ENCODE data around the gene RAD9B. TPM values are rescaled to one million over a fixed set of nuclear protein-coding genes. Genes with fewer than 3 reads are reported as not detected.

Gene RAD9B
- total and polyA plus RNA-seq, 2 donors from 2014 or later, result 0.17 to 1.0 TPM

DNA sequence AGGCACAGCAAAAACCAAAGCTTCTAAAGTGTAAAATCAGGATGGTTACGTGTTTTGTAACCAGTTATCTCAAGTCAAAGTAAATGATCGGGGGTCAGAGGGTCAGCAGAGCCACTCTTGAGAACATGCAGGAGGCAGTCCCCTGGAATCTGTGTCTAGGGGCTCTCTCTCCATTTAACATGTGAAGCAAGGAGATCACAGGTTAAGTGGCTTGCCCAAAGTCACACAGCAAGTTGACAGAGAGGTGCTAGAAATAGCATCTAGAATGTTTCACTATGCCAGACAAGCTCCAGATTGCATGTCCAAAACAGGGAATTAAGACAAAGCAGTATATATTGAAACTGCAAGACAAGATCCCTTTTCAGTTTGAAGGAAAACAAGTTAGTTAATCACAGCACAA lies 47.6 kb downstream of the RAD9B start:
- DNase-seq (no peak), FAIRE-seq (no peak)
- TF ChIP-seq, protein P1, sequence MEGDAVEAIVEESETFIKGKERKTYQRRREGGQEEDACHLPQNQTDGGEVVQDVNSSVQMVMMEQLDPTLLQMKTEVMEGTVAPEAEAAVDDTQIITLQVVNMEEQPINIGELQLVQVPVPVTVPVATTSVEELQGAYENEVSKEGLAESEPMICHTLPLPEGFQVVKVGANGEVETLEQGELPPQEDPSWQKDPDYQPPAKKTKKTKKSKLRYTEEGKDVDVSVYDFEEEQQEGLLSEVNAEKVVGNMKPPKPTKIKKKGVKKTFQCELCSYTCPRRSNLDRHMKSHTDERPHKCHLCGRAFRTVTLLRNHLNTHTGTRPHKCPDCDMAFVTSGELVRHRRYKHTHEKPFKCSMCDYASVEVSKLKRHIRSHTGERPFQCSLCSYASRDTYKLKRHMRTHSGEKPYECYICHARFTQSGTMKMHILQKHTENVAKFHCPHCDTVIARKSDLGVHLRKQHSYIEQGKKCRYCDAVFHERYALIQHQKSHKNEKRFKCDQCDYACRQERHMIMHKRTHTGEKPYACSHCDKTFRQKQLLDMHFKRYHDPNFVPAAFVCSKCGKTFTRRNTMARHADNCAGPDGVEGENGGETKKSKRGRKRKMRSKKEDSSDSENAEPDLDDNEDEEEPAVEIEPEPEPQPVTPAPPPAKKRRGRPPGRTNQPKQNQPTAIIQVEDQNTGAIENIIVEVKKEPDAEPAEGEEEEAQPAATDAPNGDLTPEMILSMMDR (IDR thresholded peaks at IDR 0.05; ENCODE audit: borderline replicate concordance, extremely low read depth, insufficient read depth), result no peak
- Histone ChIP-seq H3K27ac (ENCODE audit: low read depth in 2 of 2, low read length in 2 of 2) (no peak overlapping the region), H3K27me3 (ENCODE audit: control insufficient read depth, insufficient read depth, low read length) (no peaks in the 10 kb centered on the region), H3K4me1 (ENCODE audit: control insufficient read depth in 2 of 3, insufficient read depth in 2 of 3, low read depth in 1 of 3, low read length in 3 of 3) (peaks cover 0 to 10% (median 5%) of the 10 kb centered on the region in 3 donors), H3K9ac (ENCODE audit: low read length in 3 of 3) (no peak overlapping the region), H3K4me3 (ENCODE audit: low read length in 3 of 3) (no peak overlapping the region), H3K9me3 (ENCODE audit: control insufficient read depth in 2 of 3, insufficient read depth in 1 of 3, low read length in 3 of 3) (no peaks in the 10 kb centered on the region), H3K36me3 (ENCODE audit: control insufficient read depth in 2 of 3, insufficient read depth in 3 of 3, low read length in 3 of 3) (peaks cover 0 to 6% (median 3%) of the 10 kb centered on the region in 3 donors)
- intact Hi-C loops (cut with DNase I), result no loop called here

DNA sequence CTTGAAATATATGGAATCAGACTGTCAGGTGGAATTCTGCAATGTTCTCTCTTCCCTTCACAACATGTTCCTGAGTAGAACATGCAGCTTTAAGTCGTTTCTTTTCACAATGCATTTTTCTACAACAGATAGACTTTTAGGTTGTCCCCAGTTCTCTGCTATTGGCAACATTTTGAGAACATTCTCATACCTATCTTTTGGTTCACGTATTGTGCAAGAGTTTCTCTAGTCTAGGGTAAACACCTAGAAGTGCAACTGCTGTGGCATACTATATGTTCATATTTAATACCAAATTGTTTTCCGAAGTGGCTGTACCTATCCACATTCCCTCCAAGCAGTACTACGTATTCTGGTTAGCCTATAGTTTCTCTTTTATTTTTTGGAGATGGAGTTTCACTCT lies 48.9 kb downstream of the RAD9B start:
- no peak overlapping the region for H3K4me3 ChIP-seq (ENCODE audit: low read length in 3 of 3)
- FAIRE-seq, result no peak
- no peak for DNase-seq
- H3K36me3 ChIP-seq (ENCODE audit: control insufficient read depth in 2 of 3, insufficient read depth in 3 of 3, low read length in 3 of 3), result peaks cover 0 to 3% (median 0%) of the 10 kb centered on the region in 3 donors
- TF ChIP-seq, protein P1 (IDR thresholded peaks at IDR 0.05; ENCODE audit: borderline replicate concordance, extremely low read depth, insufficient read depth), result no peak
- peaks cover 3 to 10% (median 5%) of the 10 kb centered on the region in 3 donors for H3K4me1 ChIP-seq (ENCODE audit: control insufficient read depth in 2 of 3, insufficient read depth in 2 of 3, low read depth in 1 of 3, low read length in 3 of 3)
- intact Hi-C loops (cut with DNase I), result no loop called here
- no peaks in the 10 kb centered on the region for H3K9me3 ChIP-seq (ENCODE audit: control insufficient read depth in 2 of 3, insufficient read depth in 1 of 3, low read length in 3 of 3)
- no peak overlapping the region for H3K9ac ChIP-seq (ENCODE audit: low read length in 3 of 3)
- no peaks in the 10 kb centered on the region for H3K27me3 ChIP-seq (ENCODE audit: control insufficient read depth, insufficient read depth, low read length)
- H3K27ac ChIP-seq (ENCODE audit: low read depth in 2 of 2, low read length in 2 of 2), result no peak overlapping the region

Other genes with a start within 250 kb of the RAD9B start
- gene ATP2A2, start 221.1 kb upstream of the RAD9B start, total RNA-seq, result 221 TPM
- gene ATP2A2, start 221.1 kb upstream of the RAD9B start, polyA plus RNA-seq (ENCODE audit: insufficient read depth, low read depth, low replicate concordance), result 37.2 TPM
- 47.8 TPM for gene ANAPC7, start 98.6 kb upstream of the RAD9B start, total RNA-seq
- 31.3 TPM for gene ANAPC7, start 98.6 kb upstream of the RAD9B start, polyA plus RNA-seq (ENCODE audit: insufficient read depth, low read depth, low replicate concordance)
- gene ARPC3, start 52.0 kb upstream of the RAD9B start, total RNA-seq, result 204 TPM
- 325 TPM for gene ARPC3, start 52.0 kb upstream of the RAD9B start, polyA plus RNA-seq (ENCODE audit: insufficient read depth, low read depth, low replicate concordance)
- 27.4 TPM for gene GPN3, start 34.1 kb upstream of the RAD9B start, total RNA-seq
- 31.3 TPM for gene GPN3, start 34.1 kb upstream of the RAD9B start, polyA plus RNA-seq (ENCODE audit: insufficient read depth, low read depth, low replicate concordance)
- 4.0 TPM for gene FAM216A, start 33.5 kb upstream of the RAD9B start, total RNA-seq
- gene FAM216A, start 33.5 kb upstream of the RAD9B start, polyA plus RNA-seq (ENCODE audit: insufficient read depth, low read depth, low replicate concordance), result 4.6 TPM
- 108 TPM for gene VPS29, start 220 bp upstream of the RAD9B start, total RNA-seq
- gene VPS29, start 220 bp upstream of the RAD9B start, polyA plus RNA-seq (ENCODE audit: insufficient read depth, low read depth, low replicate concordance), result 153 TPM
- 27.9 TPM for gene PPTC7, start 81.0 kb downstream of the RAD9B start, total RNA-seq
- 10.0 TPM for gene PPTC7, start 81.0 kb downstream of the RAD9B start, polyA plus RNA-seq (ENCODE audit: insufficient read depth, low read depth, low replicate concordance)
- 76.9 TPM for gene TCTN1, start 111.8 kb downstream of the RAD9B start, total RNA-seq
- 71.2 TPM for gene TCTN1, start 111.8 kb downstream of the RAD9B start, polyA plus RNA-seq (ENCODE audit: insufficient read depth, low read depth, low replicate concordance)
- gene HVCN1, start 186.8 kb downstream of the RAD9B start, total RNA-seq, result 7.1 TPM
- 4.7 TPM for gene HVCN1, start 186.8 kb downstream of the RAD9B start, polyA plus RNA-seq (ENCODE audit: insufficient read depth, low read depth, low replicate concordance)
- 82.3 TPM for gene PPP1CC, start 240.6 kb downstream of the RAD9B start, total RNA-seq
- 57.0 TPM for gene PPP1CC, start 240.6 kb downstream of the RAD9B start, polyA plus RNA-seq (ENCODE audit: insufficient read depth, low read depth, low replicate concordance)

Data from kidney (tissue), 14 donors.